BJ (cell line): ENCODE results near the gene TRAFD1. TPM values are rescaled to one million over a fixed set of nuclear protein-coding genes. Genes with fewer than 3 reads are reported as not detected.

Source experiments
- CTCF ChIA-PET: fragments of 350-600 bp; formaldehyde crosslinking; extraction: SDS; loops from one replicate; lab custom pipeline; 2021; ENCODE audit warnings: antibody characterized with exemption, inconsistent platforms; lab: Yijun Ruan, JAX
- POLR2A ChIA-PET: fragments of 300-600 bp; sonication (Branson Sonifier 250); formaldehyde crosslinking; extraction: SDS; loops from one replicate; lab custom pipeline; 2021; ENCODE audit warnings: antibody characterized with exemption; lab: Charles Lee
- DNase-seq: peaks from one replicate; pipeline ENCODE4 v3.0.0-alpha.2; 2011; ENCODE audit warnings: low read depth
- H3K27me3 ChIP-seq: 2 replicates; pipeline ENCODE4 v1.6.0; 2011; ENCODE audit warnings: low read length; ENCODE audit not compliant: control insufficient read depth, insufficient read depth
- H3K36me3 ChIP-seq: 2 replicates; pipeline ENCODE4 v1.5.1; 2011; ENCODE audit warnings: low read length; ENCODE audit not compliant: control insufficient read depth, insufficient read depth
- H3K4me3 ChIP-seq: 2 replicates; pipeline ENCODE4 v1.5.1; 2011; ENCODE audit warnings: low read depth, mild to moderate bottlenecking, control low read depth, low read length
- polyA plus RNA-seq: library from polyadenylated mRNA; depleted of rRNA; stranded (reverse); fragments of >200 nt; gene quantifications from 2 replicates; pipeline ENCODE4 v1.2.3, GENCODE V29; 2011
- TF ChIP-seq, protein P1 (sequence below): IDR thresholded peaks from 2 replicates; pipeline ENCODE4 v1.5.1; 2011; ENCODE audit warnings: low read depth, mild to moderate bottlenecking, control low read depth, inconsistent platforms, low read length, moderate library complexity; ENCODE audit not compliant: insufficient read depth

Gene TRAFD1
- polyA plus RNA-seq, 1 experiment, result 23.7 TPM

DNA sequence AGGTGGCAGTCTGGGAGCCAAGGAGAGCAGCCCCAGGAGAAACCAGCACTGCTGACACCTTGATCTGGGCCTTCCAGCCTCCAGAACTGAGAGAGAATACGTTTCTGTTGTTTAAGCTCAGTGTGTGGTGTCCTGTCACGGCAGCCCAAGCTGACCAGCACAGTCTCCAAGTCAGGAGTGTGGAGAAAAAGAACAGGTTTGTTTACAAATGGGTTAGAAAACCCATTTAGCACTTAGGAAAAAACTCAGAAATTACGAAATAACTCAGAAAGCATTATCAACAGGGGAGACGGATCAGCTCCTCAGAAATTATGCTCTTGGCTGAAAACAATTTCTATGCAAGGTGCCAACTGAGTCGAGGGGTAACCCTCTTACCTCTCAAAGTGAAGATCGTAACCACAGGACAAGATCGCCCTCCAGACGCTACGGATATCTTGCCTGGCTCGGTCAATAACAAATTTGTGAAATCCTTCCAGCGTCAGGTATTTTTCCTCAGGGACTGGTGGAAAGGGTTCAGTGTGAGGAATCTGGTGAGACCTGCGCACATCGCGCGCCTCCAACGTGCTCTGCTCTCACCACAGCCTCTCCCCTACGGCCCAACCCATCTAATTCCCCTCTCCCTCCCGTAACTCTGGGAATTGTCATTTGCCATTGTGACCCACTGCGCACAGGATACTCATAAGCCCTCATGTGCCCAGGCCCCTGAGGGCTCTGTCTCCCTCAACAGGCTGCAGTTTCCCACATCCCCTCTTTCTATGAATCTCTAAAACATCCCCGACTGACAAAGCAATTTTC lies 50.2 kb downstream of the TRAFD1 start:
- ChIA-PET CTCF (interaction anchor here (1.2 kb wide), 1 partner anchor 22 kb away, joined by 5 read pairs; no protein-coding TSS in a partner anchor), POLR2A (no interaction called here)
- Histone ChIP-seq H3K4me3 (no peak overlapping the region), H3K27me3 (no peaks in the 10 kb centered on the region), H3K36me3 (peaks cover 20% of the 10 kb centered on the region)
- TF ChIP-seq, protein P1, sequence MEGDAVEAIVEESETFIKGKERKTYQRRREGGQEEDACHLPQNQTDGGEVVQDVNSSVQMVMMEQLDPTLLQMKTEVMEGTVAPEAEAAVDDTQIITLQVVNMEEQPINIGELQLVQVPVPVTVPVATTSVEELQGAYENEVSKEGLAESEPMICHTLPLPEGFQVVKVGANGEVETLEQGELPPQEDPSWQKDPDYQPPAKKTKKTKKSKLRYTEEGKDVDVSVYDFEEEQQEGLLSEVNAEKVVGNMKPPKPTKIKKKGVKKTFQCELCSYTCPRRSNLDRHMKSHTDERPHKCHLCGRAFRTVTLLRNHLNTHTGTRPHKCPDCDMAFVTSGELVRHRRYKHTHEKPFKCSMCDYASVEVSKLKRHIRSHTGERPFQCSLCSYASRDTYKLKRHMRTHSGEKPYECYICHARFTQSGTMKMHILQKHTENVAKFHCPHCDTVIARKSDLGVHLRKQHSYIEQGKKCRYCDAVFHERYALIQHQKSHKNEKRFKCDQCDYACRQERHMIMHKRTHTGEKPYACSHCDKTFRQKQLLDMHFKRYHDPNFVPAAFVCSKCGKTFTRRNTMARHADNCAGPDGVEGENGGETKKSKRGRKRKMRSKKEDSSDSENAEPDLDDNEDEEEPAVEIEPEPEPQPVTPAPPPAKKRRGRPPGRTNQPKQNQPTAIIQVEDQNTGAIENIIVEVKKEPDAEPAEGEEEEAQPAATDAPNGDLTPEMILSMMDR, result no peak
- no peak for DNase-seq

DNA sequence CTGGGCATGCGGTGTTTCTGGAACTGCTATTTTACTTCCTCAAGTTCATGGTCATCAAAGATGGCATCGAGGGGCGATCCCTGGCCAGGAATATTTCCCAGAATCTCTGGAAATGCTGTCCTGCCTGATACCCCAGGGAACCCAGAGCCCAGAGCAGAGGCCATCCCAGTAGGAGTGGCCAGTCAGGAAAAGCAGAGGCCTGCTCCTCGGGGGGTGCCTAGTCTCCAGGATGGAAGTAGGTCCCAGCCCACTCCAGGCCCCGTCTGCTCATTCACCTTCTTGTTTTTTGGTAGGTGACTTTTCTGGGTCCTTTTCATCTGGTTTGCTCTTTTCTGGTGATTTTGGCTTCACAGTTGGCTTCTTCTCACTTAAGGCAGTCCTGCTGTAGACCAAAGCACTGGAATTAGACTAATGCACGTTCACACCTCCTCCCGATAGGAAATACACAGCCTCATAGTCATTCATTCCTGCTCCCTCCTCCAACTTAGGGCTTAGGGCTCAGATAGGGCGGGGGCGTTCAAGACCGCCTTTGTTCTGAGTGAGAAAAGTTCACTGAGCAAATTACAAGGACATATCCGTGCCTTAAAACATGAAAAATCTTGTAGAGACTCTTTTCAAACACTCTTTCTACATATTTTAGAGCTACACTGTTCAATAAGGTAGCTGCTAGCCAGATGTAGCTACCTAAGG lies 51.1 kb downstream of the TRAFD1 start:
- TF ChIP-seq, protein P1, result no peak
- H3K27me3 ChIP-seq, result no peaks in the 10 kb centered on the region
- no peak overlapping the region for H3K4me3 ChIP-seq
- no peak for DNase-seq
- CTCF ChIA-PET, result no interaction called here
- POLR2A ChIA-PET, result no interaction called here
- peaks cover 17% of the 10 kb centered on the region for H3K36me3 ChIP-seq

DNA sequence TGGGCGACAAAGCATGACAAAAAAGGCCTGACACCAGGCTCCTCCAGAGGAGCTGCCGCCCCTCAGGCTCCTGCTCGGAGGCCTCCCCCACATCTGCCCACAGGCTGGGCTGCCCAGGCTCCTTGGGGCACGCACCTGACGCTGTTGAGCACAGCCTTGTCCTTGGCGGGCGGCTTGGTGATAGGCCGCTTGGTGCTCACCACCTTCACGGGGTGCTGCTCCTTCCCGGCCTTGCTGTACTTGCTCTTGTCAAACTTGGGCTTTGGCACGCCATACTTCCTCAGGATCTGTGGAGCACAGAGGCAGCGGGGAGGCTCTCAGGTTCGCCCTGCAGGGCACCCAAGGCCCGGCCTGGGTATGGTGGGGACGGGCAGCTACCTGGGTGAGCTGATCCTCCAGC lies 53.4 kb downstream of the TRAFD1 start:
- ChIA-PET CTCF (interaction anchor here (0.9 to 1.0 kb wide), 2 partner anchors 19 to 31 kb away, joined by 3 to 4 read pairs; no protein-coding TSS in a partner anchor), POLR2A (no interaction called here)
- TF ChIP-seq, protein P1, result no peak
- DNase-seq, result no peak
- no peaks in the 10 kb centered on the region for H3K27me3 ChIP-seq
- peaks cover 13% of the 10 kb centered on the region for H3K36me3 ChIP-seq
- H3K4me3 ChIP-seq, result no peak overlapping the region

DNA sequence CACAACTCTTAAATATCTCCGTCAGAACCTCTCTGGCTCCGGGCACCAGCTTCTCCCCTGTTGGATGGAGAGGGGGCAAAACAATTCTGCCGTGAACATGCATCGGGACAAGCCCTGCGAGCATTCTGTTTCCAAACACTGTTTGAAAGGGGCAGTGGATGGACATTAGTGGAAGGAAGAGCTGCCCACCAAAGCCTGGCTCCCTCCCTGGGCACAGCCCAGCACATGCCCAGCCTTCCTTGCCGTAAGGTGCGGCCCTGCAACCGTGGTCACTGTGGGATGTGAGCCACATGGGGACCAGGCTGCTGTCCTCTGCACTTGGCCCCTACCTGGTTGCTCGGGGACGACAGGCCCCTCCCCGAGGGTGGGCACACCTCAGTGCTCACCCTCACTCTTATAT lies 54.0 kb downstream of the TRAFD1 start:
- ChIA-PET CTCF (interaction anchor here (0.9 kb wide), 1 partner anchor 18 kb away, joined by 4 read pairs; no protein-coding TSS in a partner anchor), POLR2A (no interaction called here)
- TF ChIP-seq, protein P1, result no peak
- Histone ChIP-seq H3K36me3 (peaks cover 16% of the 10 kb centered on the region), H3K4me3 (no peak overlapping the region), H3K27me3 (no peaks in the 10 kb centered on the region)
- DNase-seq, result no peak

DNA sequence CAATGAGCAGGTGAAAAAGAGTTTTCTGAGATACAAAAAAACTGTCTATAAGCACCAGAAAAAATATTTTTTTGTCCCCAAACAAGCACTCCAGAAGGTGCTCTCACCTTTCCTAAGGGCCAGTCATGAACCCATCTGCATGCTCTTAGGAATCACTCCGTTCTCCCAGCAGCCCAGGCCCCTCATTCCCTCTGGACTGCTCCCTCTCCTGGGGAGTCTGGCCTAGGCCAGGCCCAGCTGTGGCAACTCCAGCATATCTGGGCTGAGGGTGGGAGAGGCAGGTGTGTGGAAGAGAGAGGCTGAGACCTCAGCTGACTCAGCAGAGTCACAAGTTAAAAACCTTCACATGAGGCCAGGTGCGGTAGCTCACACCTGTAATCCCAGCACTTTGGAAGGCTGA lies 54.6 kb downstream of the TRAFD1 start:
- DNase-seq, result no peak
- no peak overlapping the region for H3K4me3 ChIP-seq
- H3K36me3 ChIP-seq, result peaks cover 21% of the 10 kb centered on the region
- ChIA-PET POLR2A (no interaction called here), CTCF (interaction anchor here (0.9 kb wide), 1 partner anchor 18 kb away, joined by 4 read pairs; no protein-coding TSS in a partner anchor)
- no peaks in the 10 kb centered on the region for H3K27me3 ChIP-seq
- TF ChIP-seq, protein P1, result no peak
